HepG2 (cell line): Measurements from ENCODE around the gene IGF2BP1. TPM values are rescaled to one million over a fixed set of nuclear protein-coding genes. Genes with fewer than 3 reads are reported as not detected.
A peak's percentile ranks its signal among the peaks of the same experiment; 100 is the strongest.

Experiments used
- ATF1 ChIP-seq: IDR thresholded peaks from 2 replicates; pipeline ENCODE4 v1.6.1; 2016; ENCODE audit warnings: mild to moderate bottlenecking, control low read depth
- CBX5 ChIP-seq: sonication (generic); formaldehyde crosslinking; IDR thresholded peaks from 2 replicates; pipeline ENCODE4 v1.4.0; 2020; ENCODE audit warnings: missing genetic modification reagents, borderline replicate concordance
- CREB1 ChIP-seq, 2 experiments: fragments of 450-650 bp in 1 of 2; IDR thresholded peaks; 2 replicates each; pipeline ENCODE4 v1.6.1; 2016 to 2017; ENCODE audit warnings: control low read depth in 1 of 2, mild to moderate bottlenecking in 1 of 2, missing compliant biosample characterization in 1 of 2, missing genetic modification characterization in 1 of 2
- ERF ChIP-seq: IDR thresholded peaks from 2 replicates; pipeline ENCODE4 v1.6.1; 2018; ENCODE audit warnings: missing biosample characterization, missing genetic modification reagents
- KDM5B ChIP-seq: sonication (generic); formaldehyde crosslinking; IDR thresholded peaks from 2 replicates; pipeline ENCODE4 v1.4.0; 2020; ENCODE audit warnings: missing genetic modification reagents, mild to moderate bottlenecking, borderline replicate concordance
- MAFG ChIP-seq: sonication (generic); formaldehyde crosslinking; IDR thresholded peaks from 2 replicates; pipeline ENCODE4 v1.5.1; 2020; ENCODE audit warnings: mild to moderate bottlenecking, missing genetic modification reagents
- MATR3 ChIP-seq: sonication (generic); formaldehyde crosslinking; IDR thresholded peaks from 2 replicates; pipeline ENCODE4 v1.4.0; 2020; ENCODE audit warnings: missing genetic modification reagents
- MIER3 ChIP-seq: IDR thresholded peaks from 2 replicates; pipeline ENCODE4 v1.6.1; 2016; ENCODE audit warnings: missing compliant biosample characterization, borderline replicate concordance
- MXD4 ChIP-seq: IDR thresholded peaks from 2 replicates; pipeline ENCODE4 v1.6.1; 2016; ENCODE audit warnings: mild to moderate bottlenecking, missing biosample characterization, missing genetic modification reagents
- NFIC ChIP-seq: IDR thresholded peaks from 2 replicates; pipeline ENCODE4 v1.6.1; 2012; ENCODE audit warnings: mild to moderate bottlenecking, low read length, inconsistent platforms
- NFYB ChIP-seq: sonication (generic); formaldehyde crosslinking; IDR thresholded peaks from 2 replicates; pipeline ENCODE4 v1.4.0; 2020; ENCODE audit warnings: missing genetic modification reagents
- TOE1 ChIP-seq: sonication (generic); formaldehyde crosslinking; IDR thresholded peaks from 2 replicates; pipeline ENCODE4 v1.4.0; 2020; ENCODE audit warnings: mild to moderate bottlenecking, missing genetic modification reagents
- U2AF2 ChIP-seq: fragments of 200-400 bp; formaldehyde crosslinking; IDR thresholded peaks from 2 replicates; pipeline ENCODE4 v1.6.1; 2017; ENCODE audit warnings: low read depth, mild to moderate bottlenecking, low read length
- ZNF235 ChIP-seq: sonication (generic); formaldehyde crosslinking; IDR thresholded peaks from 2 replicates; pipeline ENCODE4 v1.8.1; 2023; ENCODE audit warnings: mild to moderate bottlenecking, missing genetic modification reagents, borderline replicate concordance
- ZNF251 ChIP-seq: sonication (generic); formaldehyde crosslinking; IDR thresholded peaks from 2 replicates; pipeline ENCODE4 v1.9.0; 2021; ENCODE audit warnings: mild to moderate bottlenecking, missing genetic modification reagents
- ZNF451 ChIP-seq: sonication (generic); formaldehyde crosslinking; IDR thresholded peaks from 2 replicates; pipeline ENCODE4 v1.5.0; 2020; ENCODE audit warnings: mild to moderate bottlenecking, missing genetic modification reagents
- ZNF564 ChIP-seq: sonication (generic); formaldehyde crosslinking; IDR thresholded peaks from 2 replicates; pipeline ENCODE4 v1.8.1; 2023; ENCODE audit warnings: mild to moderate bottlenecking, missing genetic modification reagents
- ZNF614 ChIP-seq: IDR thresholded peaks from 2 replicates; pipeline ENCODE4 v1.6.1; 2018; ENCODE audit warnings: missing biosample characterization, missing genetic modification reagents, inconsistent platforms, borderline replicate concordance
- ZNF644 ChIP-seq: IDR thresholded peaks from 2 replicates; pipeline ENCODE4 v1.6.1; 2016; ENCODE audit warnings: low read depth
- ZNF724P ChIP-seq: sonication (generic); formaldehyde crosslinking; IDR thresholded peaks from 2 replicates; pipeline ENCODE4 v1.8.0; 2022; ENCODE audit warnings: missing genetic modification reagents, borderline replicate concordance
- polyA plus RNA-seq, 8 experiments: library from polyadenylated mRNA; depleted of rRNA in 3 of 8; stranded (reverse) in 7 of 8; unstranded in 1 of 8; fragments of >200 nt; fragmentation: Illumina TruSeq in 4 of 8; extraction: Trizol in 4 of 8; gene quantifications; 2 replicates each; pipeline versions ENCODE4 v1.2.1 to v1.2.3, GENCODE V29; 2011 to 2016; ENCODE audit warnings: low read depth in 4 of 8, missing spikeins in 1 of 8, mixed read lengths in 1 of 8; ENCODE audit not compliant: insufficient read depth in 1 of 8
- total RNA-seq, 5 experiments: library from RNA; depleted of rRNA; stranded (reverse); fragments of >200 nt; fragmentation: Illumina TruSeq; extraction: Trizol; gene quantifications; 2 replicates each; pipeline ENCODE4 v1.2.3, GENCODE V29; 2016; ENCODE audit warnings: low read depth in 1 of 5
- TF ChIP-seq, protein P1 (sequence below): sonication (generic); formaldehyde crosslinking; IDR thresholded peaks from 2 replicates; pipeline ENCODE4 v1.5.0; 2020; ENCODE audit warnings: mild to moderate bottlenecking, missing genetic modification reagents
- TF ChIP-seq, protein P2 (sequence below): sonication (generic); formaldehyde crosslinking; IDR thresholded peaks from 2 replicates; pipeline ENCODE4 v1.8.1; 2023; ENCODE audit warnings: mild to moderate bottlenecking, missing genetic modification reagents
- TF ChIP-seq, protein P3 (sequence below): sonication (generic); formaldehyde crosslinking; IDR thresholded peaks from 2 replicates; pipeline ENCODE4 v1.4.0; 2020; ENCODE audit warnings: missing genetic modification reagents
- TF ChIP-seq, protein P4 (sequence below): sonication (generic); formaldehyde crosslinking; conservative IDR thresholded peaks from 2 replicates; pipeline ENCODE4 v1.4.0; 2020; ENCODE audit warnings: missing genetic modification reagents

The IGF2BP1 gene
- total and polyA plus RNA-seq, 2 of the 13 experiments (the other 11 are each of a cell fraction or from before 2014, with no cell fraction given), result 29.7 to 75.1 TPM

DNA sequence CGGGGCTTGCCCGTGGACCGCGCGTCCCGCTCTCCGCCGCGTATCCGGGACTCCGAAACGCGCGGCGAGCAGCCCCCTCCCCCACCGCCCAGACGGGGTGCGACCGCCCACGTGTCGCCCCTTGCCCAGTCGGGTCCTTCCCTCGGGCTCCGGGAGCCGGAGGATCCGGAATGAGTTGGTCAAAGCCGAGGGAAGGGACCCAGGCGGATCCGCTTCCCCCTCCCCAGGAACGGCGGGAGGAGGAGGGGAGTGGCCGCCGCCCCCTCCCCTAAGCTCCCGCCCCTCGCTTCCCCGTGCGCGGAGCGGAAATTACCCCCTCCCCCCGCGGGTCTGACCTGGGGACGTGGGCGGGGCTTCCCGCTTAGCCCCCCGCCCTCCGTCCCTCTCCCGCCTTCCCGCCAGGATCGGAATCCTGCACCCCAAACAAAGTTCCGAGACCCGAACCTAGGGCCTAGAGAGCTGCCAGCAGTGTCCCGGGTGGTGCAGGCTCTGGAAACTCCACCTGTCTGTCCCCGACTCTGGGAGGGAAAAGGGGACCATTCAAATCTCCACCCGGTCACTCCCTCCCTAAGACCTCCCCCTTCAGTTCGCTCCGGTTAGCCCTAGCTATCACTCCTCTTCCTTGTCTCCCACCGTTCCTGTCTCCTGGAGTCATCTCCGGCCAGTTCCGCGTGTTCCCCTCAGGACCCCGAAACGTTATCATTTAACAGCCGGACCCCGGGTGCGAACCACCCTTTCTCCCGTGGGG lies 1.0 kb upstream of the IGF2BP1 start (continued):
- TF ChIP-seq, protein P1, sequence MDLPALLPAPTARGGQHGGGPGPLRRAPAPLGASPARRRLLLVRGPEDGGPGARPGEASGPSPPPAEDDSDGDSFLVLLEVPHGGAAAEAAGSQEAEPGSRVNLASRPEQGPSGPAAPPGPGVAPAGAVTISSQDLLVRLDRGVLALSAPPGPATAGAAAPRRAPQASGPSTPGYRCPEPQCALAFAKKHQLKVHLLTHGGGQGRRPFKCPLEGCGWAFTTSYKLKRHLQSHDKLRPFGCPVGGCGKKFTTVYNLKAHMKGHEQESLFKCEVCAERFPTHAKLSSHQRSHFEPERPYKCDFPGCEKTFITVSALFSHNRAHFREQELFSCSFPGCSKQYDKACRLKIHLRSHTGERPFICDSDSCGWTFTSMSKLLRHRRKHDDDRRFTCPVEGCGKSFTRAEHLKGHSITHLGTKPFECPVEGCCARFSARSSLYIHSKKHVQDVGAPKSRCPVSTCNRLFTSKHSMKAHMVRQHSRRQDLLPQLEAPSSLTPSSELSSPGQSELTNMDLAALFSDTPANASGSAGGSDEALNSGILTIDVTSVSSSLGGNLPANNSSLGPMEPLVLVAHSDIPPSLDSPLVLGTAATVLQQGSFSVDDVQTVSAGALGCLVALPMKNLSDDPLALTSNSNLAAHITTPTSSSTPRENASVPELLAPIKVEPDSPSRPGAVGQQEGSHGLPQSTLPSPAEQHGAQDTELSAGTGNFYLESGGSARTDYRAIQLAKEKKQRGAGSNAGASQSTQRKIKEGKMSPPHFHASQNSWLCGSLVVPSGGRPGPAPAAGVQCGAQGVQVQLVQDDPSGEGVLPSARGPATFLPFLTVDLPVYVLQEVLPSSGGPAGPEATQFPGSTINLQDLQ (CRISPR knock-in tag), result peak; percentile 84
- TF ChIP-seq ZNF724P (CRISPR knock-in tag) (peak; percentile 92; the same call in 1 of the 2 replicates), MIER3 (peak; percentile 80; the same call in 1 of the 2 replicates), CBX5 (CRISPR knock-in tag) (peak; percentile 81; the same call in 1 of the 2 replicates), ZNF614 (CRISPR knock-in tag) (peak; percentile 49; the same call in 1 of the 2 replicates), MATR3 (CRISPR knock-in tag) (no peak), ZNF644 (CRISPR knock-in tag) (no peak), NFYB (CRISPR knock-in tag) (peak; percentile 41; the same call in 1 of the 2 replicates), ZNF564 (CRISPR knock-in tag) (peak; percentile 47; the same call in 1 of the 2 replicates), MAFG (no peak), CREB1 (IDR thresholded peaks at IDR 0.05) (no peak), CREB1 (CRISPR knock-in tag; IDR thresholded peaks at IDR 0.05) (peak; percentile 68), ZNF451 (CRISPR knock-in tag) (peak; percentile 53; the same call in 1 of the 2 replicates), ZNF251 (CRISPR knock-in tag) (no peak), NFIC (0 out of 2 replicates have a peak, but pooled peaks have one; percentile 22), KDM5B (peak; percentile 52; the same call in 1 of the 2 replicates), ZNF235 (no peak; the same call in 1 of the 2 replicates), U2AF2 (no peak), ERF (CRISPR knock-in tag) (peak; percentile 98), TOE1 (CRISPR knock-in tag) (no peak; the same call in 1 of the 2 replicates), MXD4 (peak; percentile 67), ATF1 (CRISPR knock-in tag) (no peak)
- TF ChIP-seq, protein P2, sequence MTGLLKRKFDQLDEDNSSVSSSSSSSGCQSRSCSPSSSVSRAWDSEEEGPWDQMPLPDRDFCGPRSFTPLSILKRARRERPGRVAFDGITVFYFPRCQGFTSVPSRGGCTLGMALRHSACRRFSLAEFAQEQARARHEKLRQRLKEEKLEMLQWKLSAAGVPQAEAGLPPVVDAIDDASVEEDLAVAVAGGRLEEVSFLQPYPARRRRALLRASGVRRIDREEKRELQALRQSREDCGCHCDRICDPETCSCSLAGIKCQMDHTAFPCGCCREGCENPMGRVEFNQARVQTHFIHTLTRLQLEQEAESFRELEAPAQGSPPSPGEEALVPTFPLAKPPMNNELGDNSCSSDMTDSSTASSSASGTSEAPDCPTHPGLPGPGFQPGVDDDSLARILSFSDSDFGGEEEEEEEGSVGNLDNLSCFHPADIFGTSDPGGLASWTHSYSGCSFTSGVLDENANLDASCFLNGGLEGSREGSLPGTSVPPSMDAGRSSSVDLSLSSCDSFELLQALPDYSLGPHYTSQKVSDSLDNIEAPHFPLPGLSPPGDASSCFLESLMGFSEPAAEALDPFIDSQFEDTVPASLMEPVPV (CRISPR knock-in tag), result 0 out of 2 replicates have a peak, but pooled peaks have one; percentile 77
- TF ChIP-seq, protein P3, sequence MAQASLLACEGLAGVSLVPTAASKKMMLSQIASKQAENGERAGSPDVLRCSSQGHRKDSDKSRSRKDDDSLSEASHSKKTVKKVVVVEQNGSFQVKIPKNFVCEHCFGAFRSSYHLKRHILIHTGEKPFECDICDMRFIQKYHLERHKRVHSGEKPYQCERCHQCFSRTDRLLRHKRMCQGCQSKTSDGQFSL (CRISPR knock-in tag), result no peak
- TF ChIP-seq, protein P4, sequence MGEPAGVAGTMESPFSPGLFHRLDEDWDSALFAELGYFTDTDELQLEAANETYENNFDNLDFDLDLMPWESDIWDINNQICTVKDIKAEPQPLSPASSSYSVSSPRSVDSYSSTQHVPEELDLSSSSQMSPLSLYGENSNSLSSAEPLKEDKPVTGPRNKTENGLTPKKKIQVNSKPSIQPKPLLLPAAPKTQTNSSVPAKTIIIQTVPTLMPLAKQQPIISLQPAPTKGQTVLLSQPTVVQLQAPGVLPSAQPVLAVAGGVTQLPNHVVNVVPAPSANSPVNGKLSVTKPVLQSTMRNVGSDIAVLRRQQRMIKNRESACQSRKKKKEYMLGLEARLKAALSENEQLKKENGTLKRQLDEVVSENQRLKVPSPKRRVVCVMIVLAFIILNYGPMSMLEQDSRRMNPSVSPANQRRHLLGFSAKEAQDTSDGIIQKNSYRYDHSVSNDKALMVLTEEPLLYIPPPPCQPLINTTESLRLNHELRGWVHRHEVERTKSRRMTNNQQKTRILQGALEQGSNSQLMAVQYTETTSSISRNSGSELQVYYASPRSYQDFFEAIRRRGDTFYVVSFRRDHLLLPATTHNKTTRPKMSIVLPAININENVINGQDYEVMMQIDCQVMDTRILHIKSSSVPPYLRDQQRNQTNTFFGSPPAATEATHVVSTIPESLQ (CRISPR knock-in tag), result peak; percentile 72; the same call in 1 of the 2 replicates
